Left ventricle myocardium inferior (tissue), 1 donor: Measurements from ENCODE around the gene SHISA8. TPM values are rescaled to one million over a fixed set of nuclear protein-coding genes. Genes with fewer than 3 reads are reported as not detected.
A peak's percentile ranks its signal among the peaks of the same experiment; 100 is the strongest.

ENCODE experiments used
- DNase-seq: peaks from one replicate; pipeline ENCODE4 v3.0.0-alpha.2; 2020
- H3K27ac ChIP-seq: fragments of 200-600 bp; replicated peaks from 2 replicates; pipeline ENCODE4 v1.8.0; 2021
- H3K27me3 ChIP-seq: fragments of 200-600 bp; 2 replicates; pipeline ENCODE4 v1.8.0; 2021; ENCODE audit warnings: low read depth
- H3K36me3 ChIP-seq: fragments of 200-600 bp; 2 replicates; pipeline ENCODE4 v1.8.0; 2021
- H3K4me1 ChIP-seq: fragments of 200-600 bp; 2 replicates; pipeline ENCODE4 v1.8.0; 2021
- H3K4me3 ChIP-seq: fragments of 200-600 bp; 2 replicates; pipeline ENCODE4 v1.8.0; 2021; ENCODE audit warnings: mild to moderate bottlenecking, moderate library complexity
- H3K9me3 ChIP-seq: fragments of 200-600 bp; replicated peaks from 2 replicates; pipeline ENCODE4 v1.8.0; 2021
- intact Hi-C: fragments of 100-400 bp; cut with micrococcal nuclease; formaldehyde crosslinking; loops from one replicate; pipeline ENCODE4 v1.11.0; 2022
- total RNA-seq: library from RNA; stranded (reverse); fragmentation: NEBNext Ultra II Directional; extraction: Animal tissue kit (Norgen Biotek cat#: 25700); gene quantifications from one replicate; pipeline ENCODE4 v1.2.1, GENCODE V29; 2021
- TF ChIP-seq, protein P1 (sequence below): fragments of 200-600 bp; IDR thresholded peaks from 2 replicates; pipeline ENCODE4 v1.8.0; 2021; ENCODE audit warnings: antibody characterized with exemption, mild to moderate bottlenecking, borderline replicate concordance
- donor health status: DM: no; HTN: yes; CAD: no; lungs with severe emphysema.

SHISA8 gene
- total RNA-seq, 1 donor from 2014 or later = 2.2 TPM

- no peaks in the 10 kb centered on the region for H3K9me3 ChIP-seq
- TF ChIP-seq, protein P1, sequence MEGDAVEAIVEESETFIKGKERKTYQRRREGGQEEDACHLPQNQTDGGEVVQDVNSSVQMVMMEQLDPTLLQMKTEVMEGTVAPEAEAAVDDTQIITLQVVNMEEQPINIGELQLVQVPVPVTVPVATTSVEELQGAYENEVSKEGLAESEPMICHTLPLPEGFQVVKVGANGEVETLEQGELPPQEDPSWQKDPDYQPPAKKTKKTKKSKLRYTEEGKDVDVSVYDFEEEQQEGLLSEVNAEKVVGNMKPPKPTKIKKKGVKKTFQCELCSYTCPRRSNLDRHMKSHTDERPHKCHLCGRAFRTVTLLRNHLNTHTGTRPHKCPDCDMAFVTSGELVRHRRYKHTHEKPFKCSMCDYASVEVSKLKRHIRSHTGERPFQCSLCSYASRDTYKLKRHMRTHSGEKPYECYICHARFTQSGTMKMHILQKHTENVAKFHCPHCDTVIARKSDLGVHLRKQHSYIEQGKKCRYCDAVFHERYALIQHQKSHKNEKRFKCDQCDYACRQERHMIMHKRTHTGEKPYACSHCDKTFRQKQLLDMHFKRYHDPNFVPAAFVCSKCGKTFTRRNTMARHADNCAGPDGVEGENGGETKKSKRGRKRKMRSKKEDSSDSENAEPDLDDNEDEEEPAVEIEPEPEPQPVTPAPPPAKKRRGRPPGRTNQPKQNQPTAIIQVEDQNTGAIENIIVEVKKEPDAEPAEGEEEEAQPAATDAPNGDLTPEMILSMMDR = no peak
- H3K27ac ChIP-seq = peak overlapping the region; percentile 73
- DNase-seq = no peak
- intact Hi-C loops = no loop called here
- H3K4me3 ChIP-seq = no peak overlapping the region
- H3K36me3 ChIP-seq = peaks cover 92% of the 10 kb centered on the region
- no peaks in the 10 kb centered on the region for H3K27me3 ChIP-seq
- peaks cover 64% of the 10 kb centered on the region for H3K4me1 ChIP-seq
These were observed 22.2 kb downstream of the SHISA8 start for GRCh38 chr22:41892721-41893120.

- Histone ChIP-seq H3K27me3 (no peaks in the 10 kb centered on the region), H3K36me3 (peaks cover 95% of the 10 kb centered on the region), H3K27ac (peak overlapping the region; percentile 84), H3K4me3 (no peak overlapping the region), H3K9me3 (no peaks in the 10 kb centered on the region), H3K4me1 (peaks cover 64% of the 10 kb centered on the region)
- TF ChIP-seq, protein P1 = no peak
- intact Hi-C loops = no loop called here
- DNase-seq = no peak
These were observed 23.5 kb downstream of the SHISA8 start for GRCh38 chr22:41891407-41891806.

- peaks cover 95% of the 10 kb centered on the region for H3K36me3 ChIP-seq
- H3K9me3 ChIP-seq = no peaks in the 10 kb centered on the region
- H3K4me3 ChIP-seq = no peak overlapping the region
- no peak for DNase-seq
- TF ChIP-seq, protein P1 = no peak
- H3K4me1 ChIP-seq = peaks cover 53% of the 10 kb centered on the region
- intact Hi-C loops = no loop called here
- no peak overlapping the region for H3K27ac ChIP-seq
- H3K27me3 ChIP-seq = no peaks in the 10 kb centered on the region
These were observed 26.2 kb downstream of the SHISA8 start for GRCh38 chr22:41888627-41889200.

- peaks cover 98% of the 10 kb centered on the region for H3K36me3 ChIP-seq
- no peak overlapping the region for H3K4me3 ChIP-seq
- H3K4me1 ChIP-seq = peaks cover 36% of the 10 kb centered on the region
- DNase-seq = no peak
- TF ChIP-seq, protein P1 = no peak
- H3K9me3 ChIP-seq = no peaks in the 10 kb centered on the region
- intact Hi-C loops = no loop called here
- no peaks in the 10 kb centered on the region for H3K27me3 ChIP-seq
- no peak overlapping the region for H3K27ac ChIP-seq
These were observed 29.4 kb downstream of the SHISA8 start for GRCh38 chr22:41885516-41885915.

GRCh38 chr22:41885116-41885515, 29.8 kb downstream of the SHISA8 start:
- TF ChIP-seq, protein P1 = no peak
- Histone ChIP-seq H3K27me3 (no peaks in the 10 kb centered on the region), H3K36me3 (peaks cover 97% of the 10 kb centered on the region), H3K4me3 (no peak overlapping the region), H3K9me3 (no peaks in the 10 kb centered on the region), H3K4me1 (peaks cover 32% of the 10 kb centered on the region), H3K27ac (peak overlapping the region; percentile 9)
- intact Hi-C loops = no loop called here
- no peak for DNase-seq
